GM19238 (cell line): ENCODE data around the gene GATB.
"Not testable (repeated sequence)": the region's sequence is repeated elsewhere in the genome, so short reads cannot be mapped to it uniquely, and the experiment has no call there.

Experiments used
- DNase-seq: peaks from one replicate; pipeline ENCODE4 v3.0.0; 2011; ENCODE audit warnings: low spot score; ENCODE audit not compliant: insufficient read length

GATB gene

DNA sequence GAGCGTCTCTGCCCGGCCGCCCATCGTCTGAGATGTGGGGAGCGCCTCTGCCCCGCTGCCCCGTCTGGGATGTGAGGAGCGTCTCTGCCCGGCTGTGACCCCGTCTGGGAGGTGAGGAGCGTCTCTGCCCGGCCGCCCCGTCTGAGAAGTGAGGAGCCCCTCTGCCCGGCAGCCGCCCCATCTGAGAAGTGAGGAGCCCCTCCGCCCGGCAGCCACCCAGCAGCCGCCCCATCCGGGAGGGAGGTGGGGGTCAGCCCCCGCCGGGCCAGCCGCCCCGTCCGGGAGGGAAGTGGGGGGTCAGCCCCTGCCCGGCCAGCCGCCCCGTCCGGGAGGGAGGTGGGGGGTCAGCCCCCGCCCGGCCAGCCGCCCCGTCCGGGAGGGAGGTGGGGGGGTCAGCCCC lies 29.1 kb downstream of the GATB start:
- DNase-seq: not testable (repeated sequence)

DNA sequence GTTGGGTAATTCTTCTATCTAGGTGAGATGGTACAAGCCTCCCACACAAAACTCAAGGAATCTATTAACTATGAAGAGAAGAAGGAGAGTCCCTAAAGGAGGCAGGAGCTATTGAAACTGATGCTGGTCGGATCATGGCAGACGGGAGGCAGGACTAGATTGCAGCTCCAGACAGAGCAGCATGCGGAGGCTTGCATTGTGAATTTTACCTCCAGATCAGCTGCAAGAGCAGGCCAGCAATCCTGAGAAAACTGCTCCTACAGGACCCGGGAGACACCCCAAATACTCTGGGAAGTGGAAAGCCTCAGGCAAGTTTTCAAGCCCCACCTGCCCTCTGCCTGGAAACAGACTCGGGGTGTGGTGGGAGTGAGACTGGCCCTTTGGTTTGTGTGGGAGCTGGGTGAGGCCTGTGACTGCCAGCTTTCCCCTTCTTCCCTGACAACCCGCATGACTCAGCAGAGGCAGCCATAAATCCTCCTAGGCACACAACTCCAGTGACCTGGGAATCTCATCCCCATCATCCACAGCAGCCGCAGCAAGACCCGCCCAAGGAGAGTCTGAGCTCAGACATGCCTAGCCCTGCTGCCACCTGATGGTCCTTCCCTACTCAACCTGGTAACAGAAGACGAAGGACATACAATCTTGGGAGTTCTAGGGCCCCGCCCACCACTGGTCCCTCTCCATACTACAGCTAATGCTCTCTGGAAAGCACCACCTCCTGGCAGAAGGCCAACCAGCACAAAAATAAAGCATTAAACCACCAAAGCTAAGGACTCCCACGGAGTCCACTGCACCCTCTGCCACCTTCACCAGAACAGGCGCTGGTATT lies 30.9 kb downstream of the GATB start:
- DNase-seq: no peak

DNA sequence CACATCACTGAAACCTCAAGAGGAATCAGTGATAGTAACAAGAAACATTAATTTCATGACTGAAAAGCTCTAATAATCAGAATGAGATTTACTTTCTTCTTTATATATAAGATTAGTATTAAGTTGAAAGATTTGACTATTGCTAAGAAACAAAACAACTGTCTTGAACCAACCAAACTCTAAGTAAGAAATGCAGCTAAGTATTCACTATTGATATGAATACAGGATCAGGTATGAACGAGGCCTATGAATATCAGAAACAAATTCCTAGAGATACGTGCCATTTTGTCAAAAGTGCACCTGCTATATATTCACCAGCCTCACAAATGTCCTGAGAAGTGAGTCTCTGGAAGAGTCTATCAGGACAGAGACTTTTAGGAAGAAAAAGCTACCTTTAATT lies 32.1 kb downstream of the GATB start:
- no peak for DNase-seq

DNA sequence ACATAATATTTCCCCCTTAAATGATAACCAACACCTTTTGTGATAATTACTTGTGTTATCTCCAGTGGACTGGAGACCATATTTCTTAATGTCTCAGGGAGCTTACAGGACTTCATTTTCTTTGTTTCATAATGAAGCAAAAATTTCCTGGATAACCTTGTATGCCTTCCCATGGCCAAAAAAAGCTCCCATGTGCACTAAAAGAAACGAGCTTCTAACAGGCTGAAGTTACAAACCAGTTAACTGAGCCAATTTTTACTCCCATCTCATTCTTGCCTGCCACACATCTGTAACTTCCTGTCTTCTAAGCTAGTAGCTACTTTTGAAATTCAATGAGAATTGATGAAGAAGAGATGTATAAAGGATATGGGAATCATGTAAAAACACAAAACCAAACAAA lies 32.8 kb downstream of the GATB start:
- no peak for DNase-seq

DNA sequence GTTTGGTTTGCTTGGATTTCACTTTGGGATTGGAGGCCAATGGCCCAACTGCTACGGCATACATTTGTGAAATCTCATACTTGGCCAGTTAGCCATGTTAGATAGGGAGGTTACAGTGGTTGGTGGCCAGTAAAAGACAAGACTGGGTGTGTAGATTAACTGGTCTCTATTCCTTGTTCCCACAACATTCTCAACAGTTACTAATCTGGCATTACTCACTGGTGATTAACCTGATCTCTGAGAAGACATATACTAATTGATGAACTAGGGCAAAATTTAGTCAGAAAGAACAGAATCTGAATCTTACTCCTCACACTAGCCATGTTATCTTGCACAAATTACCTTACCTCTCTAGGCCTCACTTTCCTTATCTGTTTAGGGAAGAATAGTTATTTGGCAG lies 33.4 kb downstream of the GATB start:
- no peak for DNase-seq

DNA sequence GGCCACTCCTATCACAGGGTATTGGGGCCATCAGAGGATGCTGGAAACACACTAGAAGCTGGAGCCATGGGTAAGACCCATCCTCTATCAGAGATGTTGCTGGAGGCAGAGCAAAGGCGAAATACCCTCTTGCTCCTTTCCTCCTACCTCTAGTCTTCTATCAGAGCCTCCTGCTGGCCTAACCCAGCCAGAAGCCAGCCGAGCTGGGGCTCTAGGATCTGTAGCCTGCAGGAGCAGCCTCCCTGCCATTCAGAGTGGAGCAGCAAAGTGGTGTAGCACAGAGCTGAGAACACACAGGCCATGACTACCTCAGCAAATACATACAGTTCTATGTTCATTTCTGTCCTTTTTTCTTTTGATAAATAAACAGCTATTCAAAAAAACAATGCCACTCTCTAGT lies 35.7 kb downstream of the GATB start:
- no peak for DNase-seq

DNA sequence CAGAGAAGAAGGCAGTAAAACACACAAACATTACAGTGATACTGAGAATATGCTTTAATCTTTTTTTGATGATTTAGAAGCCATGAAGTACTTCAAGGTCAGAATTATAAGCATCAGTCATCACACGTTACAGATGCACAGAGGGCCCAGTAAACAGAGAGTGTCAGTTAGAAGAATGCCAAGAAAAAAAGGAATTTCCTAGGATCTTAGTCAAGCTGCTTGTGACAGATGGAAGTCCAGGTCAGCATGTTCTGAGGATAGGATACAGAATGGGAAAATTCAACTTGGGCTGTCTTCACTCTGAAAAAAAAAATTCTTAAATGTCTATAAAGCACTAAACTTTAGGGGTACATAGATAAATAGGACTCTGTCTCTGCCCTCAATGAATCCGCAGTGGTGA lies 38.9 kb downstream of the GATB start:
- DNase-seq: no peak

DNA sequence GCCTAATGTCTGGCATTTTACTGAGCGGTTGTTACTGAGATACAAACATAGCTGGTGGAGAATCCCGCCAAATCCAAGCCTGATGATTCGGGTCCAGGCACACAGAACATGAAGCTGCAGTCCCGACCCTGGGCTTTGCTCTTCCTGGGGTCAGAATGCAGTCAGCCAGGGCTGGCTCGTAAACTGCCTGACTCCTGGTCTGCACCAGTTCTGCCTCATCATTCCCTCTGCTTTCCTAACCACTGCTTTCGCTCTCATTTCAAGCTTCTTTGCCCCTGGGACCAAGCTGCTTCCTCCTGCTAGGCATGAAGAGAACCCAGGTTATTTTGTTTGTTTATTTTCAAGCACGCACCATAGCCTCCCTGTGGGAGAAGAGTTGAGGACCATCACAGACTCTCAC lies 39.3 kb downstream of the GATB start:
- no peak for DNase-seq

DNA sequence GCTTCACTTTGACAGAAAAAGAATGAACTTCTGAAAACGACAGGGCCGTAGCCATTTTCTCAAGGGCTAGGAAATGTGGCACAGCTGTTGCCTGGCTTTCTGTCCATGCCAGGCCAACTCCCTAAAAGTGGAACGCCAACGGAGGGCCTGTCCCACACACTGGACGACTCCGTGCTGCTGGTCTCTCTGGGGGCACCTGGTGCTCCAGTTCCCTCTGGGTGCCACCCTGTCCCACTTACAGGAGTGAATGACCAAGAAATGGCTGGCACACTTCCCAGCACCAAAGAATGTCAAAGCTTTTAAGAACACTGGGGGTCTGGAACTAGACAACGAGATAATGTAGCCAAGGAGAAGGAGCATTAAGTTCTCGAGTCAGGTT lies 40.9 kb downstream of the GATB start:
- no peak for DNase-seq

DNA sequence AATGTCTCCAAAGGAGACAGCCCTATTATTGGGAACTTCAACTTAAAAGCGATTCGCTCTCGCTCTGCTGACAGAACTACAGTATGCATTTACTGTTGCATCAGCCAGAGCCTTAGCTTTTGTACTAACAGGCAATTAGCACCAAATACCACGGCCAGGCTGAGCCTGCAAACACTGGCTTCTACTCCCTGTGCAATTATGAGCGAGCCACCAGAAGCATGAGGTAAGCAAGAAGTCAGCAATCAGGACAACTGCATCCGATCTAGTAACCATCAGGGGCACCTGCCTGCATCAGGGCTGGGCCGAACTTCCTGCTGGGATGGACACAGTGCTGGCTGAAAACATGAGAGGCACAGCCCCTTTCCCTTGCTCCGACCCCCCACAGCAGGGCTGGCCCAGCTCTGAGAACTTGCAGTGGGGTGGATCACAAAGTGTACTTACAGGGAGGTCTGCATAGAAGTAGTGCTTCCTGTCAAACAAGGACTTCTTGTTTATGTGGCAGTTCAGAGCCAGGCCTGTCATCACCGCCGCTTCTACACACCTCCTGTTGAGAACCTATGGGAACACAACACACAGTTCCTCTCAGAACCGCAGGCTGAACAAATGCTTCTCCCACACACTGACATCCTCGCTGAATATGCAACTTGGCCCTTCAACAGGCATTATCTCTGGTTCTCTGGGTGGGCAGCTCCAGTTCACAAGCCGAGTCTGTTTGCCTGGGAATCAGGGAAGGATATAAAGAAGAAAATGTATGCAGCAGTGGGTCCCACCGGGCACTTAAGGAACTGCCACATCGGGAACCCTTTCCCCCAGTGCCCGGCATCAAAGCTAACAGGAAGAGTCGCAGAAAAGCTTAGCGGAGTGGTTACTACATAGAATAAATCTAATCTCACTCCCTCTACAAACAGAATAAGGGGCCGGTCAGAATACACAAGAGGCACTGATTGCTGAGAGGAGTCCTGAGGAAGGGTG lies 41.5 kb downstream of the GATB start:
- DNase-seq: no peak

DNA sequence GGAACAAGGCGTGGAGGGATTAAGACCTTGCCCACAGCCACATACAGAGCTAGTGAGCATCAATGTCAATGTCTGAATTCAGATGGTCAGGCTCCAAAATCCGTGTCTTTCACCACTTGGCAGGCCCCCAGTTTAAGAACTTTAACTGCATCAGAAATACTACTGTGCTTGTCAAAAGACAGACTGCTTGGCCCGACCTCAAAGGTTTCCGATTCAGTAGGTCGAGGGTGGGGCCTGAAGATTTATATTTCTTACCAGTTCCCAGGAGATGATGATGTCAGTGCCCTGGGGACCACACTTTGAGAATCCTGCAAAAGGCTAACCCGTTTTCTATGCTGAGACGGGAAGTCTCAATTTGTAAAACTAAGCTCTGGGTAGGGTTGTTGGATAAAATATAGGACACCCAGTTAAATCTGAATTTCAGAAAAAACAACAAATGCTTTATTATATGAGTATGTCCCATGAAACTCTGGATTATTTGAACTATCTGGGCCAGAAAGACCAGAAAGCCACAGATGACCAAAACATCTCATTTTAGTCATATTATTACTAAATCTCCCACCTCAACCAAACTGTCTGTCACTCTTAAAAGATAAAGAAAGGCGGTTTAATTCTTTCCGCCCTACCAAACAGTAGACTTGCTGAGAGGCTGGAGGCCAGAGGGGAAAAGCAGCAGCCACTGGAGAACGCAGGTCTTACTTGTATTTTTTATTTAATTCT lies 42.7 kb downstream of the GATB start:
- no peak for DNase-seq

DNA sequence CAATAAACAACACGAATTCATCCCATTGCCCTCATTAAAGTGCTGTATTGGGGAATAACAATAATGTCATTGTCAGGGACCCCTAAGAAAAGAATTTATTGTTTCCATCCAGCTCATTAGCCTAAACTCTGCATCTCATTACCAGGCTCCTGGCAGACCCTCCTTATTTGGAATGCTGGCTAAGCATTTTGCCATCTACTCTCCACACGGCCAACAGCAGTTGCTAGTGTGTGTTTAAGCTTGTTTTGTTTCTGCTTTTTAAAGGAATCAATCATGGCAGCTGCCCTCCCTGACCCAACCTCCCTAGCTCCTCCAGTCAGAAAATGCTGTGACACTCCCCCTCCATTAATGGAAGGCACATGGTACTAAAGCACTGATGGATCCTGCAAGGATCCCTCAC lies 43.5 kb downstream of the GATB start:
- no peak for DNase-seq

DNA sequence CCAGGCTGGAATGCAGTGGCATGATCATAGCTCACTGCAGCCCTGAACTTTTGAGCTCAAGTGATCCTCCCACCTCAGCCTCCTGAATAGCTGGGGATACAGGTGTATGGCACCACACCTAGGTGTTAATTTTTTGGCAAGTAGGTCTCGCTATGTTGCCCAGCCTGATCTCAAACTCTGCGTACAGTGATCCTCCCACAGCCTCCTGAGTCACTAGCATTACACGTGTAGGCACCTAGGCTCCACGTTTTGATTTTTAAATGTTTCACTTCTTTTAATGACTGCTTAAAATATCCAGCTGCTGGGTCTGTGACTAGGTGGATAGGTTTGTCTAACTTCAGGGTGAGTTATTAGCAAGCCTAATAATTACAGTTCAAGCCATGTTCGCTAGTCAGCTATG lies 44.5 kb downstream of the GATB start:
- no peak for DNase-seq

DNA sequence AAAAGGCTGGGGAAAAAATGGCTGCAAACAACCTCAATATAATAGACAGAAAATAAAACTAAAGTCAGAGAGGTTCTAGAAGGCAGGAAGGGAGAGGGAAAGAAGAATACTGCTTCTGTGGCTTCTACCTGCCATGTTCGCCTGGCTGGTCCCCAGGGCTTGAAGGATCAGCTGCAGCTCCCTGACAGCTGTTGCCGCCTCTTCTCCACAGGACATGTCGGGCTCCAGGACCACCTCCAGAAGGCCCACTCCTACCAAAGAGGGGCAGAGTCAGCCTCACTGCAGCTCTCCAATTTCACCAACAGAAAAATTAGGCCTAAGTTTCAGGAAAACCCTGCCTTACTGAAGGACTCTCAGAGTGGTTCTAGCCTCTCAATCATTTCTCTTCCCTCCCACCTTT lies 44.9 kb downstream of the GATB start:
- no peak for DNase-seq

DNA sequence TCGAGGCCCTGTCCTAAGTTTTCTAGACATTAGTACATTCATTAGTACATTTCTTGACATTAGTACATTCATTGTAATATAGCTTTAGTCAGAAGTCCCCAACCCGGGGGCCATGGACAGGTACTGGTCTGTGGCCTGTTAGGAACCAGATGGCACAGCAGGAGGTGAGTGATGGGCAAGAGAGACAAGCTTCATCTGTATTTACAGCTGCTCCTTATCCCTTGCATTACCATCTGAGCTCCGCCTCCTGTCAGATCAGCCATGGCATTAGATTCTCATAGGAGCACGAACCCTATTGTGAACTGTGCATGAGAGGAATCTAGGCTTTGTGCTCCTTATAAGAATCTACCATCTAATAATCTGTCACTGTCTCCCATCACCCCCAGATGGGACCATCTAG lies 48.0 kb downstream of the GATB start:
- no peak for DNase-seq

DNA sequence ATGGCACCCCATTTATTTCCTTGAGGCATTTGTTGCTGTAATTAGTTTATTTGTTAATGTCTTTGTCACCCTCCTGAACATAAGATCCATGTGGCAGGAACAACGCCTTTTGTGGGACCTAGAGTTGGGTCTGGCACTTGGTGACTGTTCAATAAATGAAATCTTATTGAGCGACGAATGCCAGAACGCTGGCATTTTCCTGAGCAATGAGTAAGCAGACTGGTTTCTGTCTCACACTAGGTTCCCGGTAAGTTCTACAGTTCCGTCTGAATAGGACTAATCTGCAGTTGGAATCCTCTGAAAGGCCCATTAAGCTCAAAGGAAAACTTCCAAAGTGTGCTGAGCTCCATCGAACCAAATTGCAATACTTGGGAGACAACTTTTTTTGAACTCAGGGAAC lies 49.2 kb downstream of the GATB start:
- no peak for DNase-seq

DNA sequence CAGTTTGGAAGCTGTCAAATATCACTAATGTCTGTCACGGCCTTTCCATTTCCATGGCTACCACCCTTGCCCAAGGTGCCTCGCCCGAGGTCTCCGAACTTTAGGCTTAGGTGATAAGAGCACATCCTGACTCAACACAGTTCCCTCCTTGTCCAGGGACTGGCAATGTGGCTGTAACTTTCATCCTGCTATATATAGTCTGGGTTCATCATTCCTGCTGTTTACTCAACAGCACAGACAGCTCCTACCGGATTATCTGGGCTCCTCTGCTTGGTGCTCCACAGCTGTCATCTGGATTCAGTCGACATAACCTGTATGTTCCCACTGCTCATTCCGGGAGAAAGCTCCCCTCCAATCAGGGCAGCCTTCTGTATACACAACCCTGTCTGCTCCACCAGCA lies 51.2 kb downstream of the GATB start:
- no peak for DNase-seq

DNA sequence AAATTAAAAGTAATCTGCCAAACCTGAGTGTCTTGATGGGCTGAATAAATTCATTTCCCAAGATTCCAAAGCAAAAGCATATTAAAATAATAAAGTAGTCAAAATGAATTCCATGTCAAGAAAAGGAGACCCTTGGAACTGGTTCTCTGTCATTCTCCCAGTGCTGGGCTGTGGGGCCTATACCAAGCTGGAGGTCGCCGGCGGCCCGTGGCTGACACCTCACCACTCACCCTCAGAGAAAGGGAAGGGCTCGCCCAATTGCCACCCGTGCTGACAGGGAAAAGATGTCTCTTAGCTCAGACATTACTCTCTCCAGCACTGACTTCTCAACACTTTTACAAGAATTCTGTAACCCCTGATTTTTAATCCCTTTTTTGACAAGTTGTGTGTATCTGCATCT lies 51.7 kb downstream of the GATB start:
- DNase-seq: no peak

DNA sequence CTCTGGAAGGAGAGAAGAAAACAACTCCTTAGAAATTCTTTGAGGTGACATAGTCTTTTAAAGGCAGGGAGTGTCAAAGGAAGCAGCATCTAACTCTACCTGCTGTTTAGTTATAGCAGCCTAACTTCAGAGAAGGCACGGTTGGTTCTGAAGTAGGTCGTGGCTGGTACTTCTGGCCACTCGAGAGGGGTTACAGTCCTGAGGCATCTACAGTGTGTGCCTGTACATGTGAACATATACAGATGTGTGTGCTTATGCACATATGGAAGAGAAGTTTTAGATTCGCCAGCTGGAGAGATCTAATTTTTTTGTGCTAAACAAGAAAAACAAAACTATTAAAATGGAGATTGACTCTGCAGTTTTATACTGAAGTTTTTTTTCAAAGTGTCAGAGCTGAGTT lies 52.7 kb downstream of the GATB start:
- no peak for DNase-seq

DNA sequence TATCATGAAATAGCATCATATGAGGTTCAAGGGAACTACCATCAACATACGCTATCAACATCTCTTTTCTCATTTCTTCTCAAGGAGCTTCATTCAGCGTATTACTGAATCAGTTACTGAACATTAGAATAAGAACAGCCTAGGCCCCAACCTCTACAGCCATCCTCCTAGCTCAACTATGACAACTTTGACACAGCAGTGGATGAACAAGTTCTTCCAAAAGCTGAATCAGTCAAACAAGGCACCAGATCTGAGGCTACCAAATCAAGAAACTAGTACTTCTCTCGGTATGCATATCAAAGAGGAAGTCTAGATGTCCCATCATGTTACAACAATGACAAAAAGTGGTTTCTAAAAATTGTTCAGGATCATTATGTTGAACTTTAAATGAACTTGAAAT lies 57.4 kb downstream of the GATB start:
- no peak for DNase-seq

DNA sequence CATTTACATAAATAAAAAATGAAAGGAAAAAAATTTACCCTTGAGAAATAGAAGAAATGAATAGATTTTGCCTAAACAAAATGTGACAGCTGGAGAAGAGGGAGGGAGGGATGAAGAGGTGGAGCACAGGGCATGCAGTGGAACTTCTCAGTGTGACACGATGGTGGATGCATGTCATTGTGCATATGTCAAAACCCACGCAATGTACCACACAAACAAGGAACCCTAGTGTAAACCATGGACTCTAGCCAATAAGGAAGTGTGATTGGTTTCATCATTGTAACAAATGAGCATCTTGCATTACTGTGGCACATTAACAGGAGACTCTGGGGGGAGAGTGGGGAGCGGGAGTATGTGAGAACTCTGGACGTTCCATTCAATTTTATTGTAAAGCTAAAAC lies 58.6 kb downstream of the GATB start:
- no peak for DNase-seq
